GM18909 (cell line): ENCODE results near the gene IBSP.

Experiments used
- ATAC-seq: cut with Tn5 transposase; IDR thresholded peaks from one replicate; pipeline ENCODE4 v1.9.1; 2021; ENCODE audit warnings: mild to moderate bottlenecking; ENCODE audit not compliant: unreplicated experiment, poor library complexity

Gene IBSP

GRCh38 chr4:87799301-87800113, at the start of gene IBSP:
Gene IBSP (plus strand): TSS chr4:87799554. CDS start chr4:87802362, 2,808 bp downstream.
- ATAC-seq: no peak

GRCh38 chr4:87749883-87750282, 49.5 kb upstream of the IBSP start:
- ATAC-seq: no peak

- ATAC-seq: no peak
Measured at GRCh38 chr4:87758270-87758669, 41.1 kb upstream of the IBSP start.

- ATAC-seq: no peak
Measured at GRCh38 chr4:87762311-87762710, 37.0 kb upstream of the IBSP start.

- ATAC-seq: no peak
Measured at GRCh38 chr4:87781569-87781968, 17.8 kb upstream of the IBSP start.

- ATAC-seq: no peak
Measured at GRCh38 chr4:87783781-87784180, 15.6 kb upstream of the IBSP start.

GRCh38 chr4:87785731-87786509, 13.4 kb upstream of the IBSP start:
- no peak for ATAC-seq

- no peak for ATAC-seq
Measured at GRCh38 chr4:87802858-87803257, 3.5 kb downstream of the IBSP start.

- no peak for ATAC-seq
Measured at GRCh38 chr4:87803421-87803820, 4.1 kb downstream of the IBSP start.

- ATAC-seq: no peak
Measured at GRCh38 chr4:87804871-87805270, 5.5 kb downstream of the IBSP start.

- no peak for ATAC-seq
Measured at GRCh38 chr4:87805971-87806370, 6.6 kb downstream of the IBSP start.

- ATAC-seq: no peak
Measured at GRCh38 chr4:87806520-87806919, 7.2 kb downstream of the IBSP start.

GRCh38 chr4:87807402-87807801, 8.0 kb downstream of the IBSP start:
- ATAC-seq: no peak

GRCh38 chr4:87811977-87812376, 12.6 kb downstream of the IBSP start:
- ATAC-seq: no peak

- ATAC-seq: no peak
Measured at GRCh38 chr4:87819281-87819919, 20.0 kb downstream of the IBSP start.

GRCh38 chr4:87823200-87823599, 23.8 kb downstream of the IBSP start:
- no peak for ATAC-seq

GRCh38 chr4:87823724-87824123, 24.4 kb downstream of the IBSP start:
- ATAC-seq: no peak

GRCh38 chr4:87824352-87824751, 25.0 kb downstream of the IBSP start:
- no peak for ATAC-seq

GRCh38 chr4:87832669-87833068, 33.3 kb downstream of the IBSP start, which contains the start of gene MEPE:
Gene MEPE (plus strand): TSS chr4:87832969. CDS start chr4:87834715, 1,746 bp downstream.
- no peak for ATAC-seq

- ATAC-seq: no peak
Measured at GRCh38 chr4:87834401-87834800, 35.0 kb downstream of the IBSP start.

- ATAC-seq: no peak
Measured at GRCh38 chr4:87835197-87835596, 35.8 kb downstream of the IBSP start.
